OCI-LY3 (cell line): ENCODE data around the gene CLTB.

Experiments
- EZH2phosphoT487 ChIP-seq: fragments of 200-600 bp; shearing (Covaris generic); IDR thresholded peaks from 2 replicates; pipeline ENCODE4 v1.6.1; 2018; ENCODE audit warnings: antibody characterized with exemption, mixed run types, low read depth
- TF ChIP-seq, protein P1 (sequence below): fragments of 200-600, 300-600 bp; sonication (generic); IDR thresholded peaks from 2 replicates; pipeline ENCODE4 v1.5.1; 2014; ENCODE audit warnings: antibody characterized with exemption, low read length, low read depth

DNA sequence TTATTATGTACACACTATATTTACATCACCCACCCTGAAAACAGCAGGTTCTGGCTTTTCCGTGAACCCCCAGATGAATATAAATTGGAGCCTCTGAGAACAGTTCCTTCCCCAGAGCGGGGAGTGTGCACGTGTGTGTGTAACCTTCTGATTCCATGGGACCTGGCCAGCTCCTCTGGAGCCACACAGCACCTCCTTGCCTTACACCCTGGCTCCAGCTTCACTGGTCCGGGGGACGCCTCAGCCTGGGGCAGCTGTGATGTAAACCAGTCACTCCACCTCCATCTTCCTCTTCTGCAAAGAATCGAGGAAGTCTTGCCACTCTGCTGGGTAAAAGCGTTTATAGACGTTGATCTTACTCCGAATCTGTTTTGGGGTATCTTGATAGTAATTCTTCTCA is 32.4 kb downstream of the CLTB start:
- TF ChIP-seq, protein P1, sequence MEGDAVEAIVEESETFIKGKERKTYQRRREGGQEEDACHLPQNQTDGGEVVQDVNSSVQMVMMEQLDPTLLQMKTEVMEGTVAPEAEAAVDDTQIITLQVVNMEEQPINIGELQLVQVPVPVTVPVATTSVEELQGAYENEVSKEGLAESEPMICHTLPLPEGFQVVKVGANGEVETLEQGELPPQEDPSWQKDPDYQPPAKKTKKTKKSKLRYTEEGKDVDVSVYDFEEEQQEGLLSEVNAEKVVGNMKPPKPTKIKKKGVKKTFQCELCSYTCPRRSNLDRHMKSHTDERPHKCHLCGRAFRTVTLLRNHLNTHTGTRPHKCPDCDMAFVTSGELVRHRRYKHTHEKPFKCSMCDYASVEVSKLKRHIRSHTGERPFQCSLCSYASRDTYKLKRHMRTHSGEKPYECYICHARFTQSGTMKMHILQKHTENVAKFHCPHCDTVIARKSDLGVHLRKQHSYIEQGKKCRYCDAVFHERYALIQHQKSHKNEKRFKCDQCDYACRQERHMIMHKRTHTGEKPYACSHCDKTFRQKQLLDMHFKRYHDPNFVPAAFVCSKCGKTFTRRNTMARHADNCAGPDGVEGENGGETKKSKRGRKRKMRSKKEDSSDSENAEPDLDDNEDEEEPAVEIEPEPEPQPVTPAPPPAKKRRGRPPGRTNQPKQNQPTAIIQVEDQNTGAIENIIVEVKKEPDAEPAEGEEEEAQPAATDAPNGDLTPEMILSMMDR: no peak
- TF ChIP-seq EZH2phosphoT487: no peak
